Measurements from ENCODE around the gene FZD2.

GRCh38 chr17:44529864-44530263 is 27.4 kb upstream of the FZD2 start:
- TF ChIP-seq CTCF (IDR thresholded peaks at IDR 0.05) (no peak), ZFX (IDR thresholded peaks at IDR 0.05; ENCODE audit: borderline replicate concordance) (no peak)

Measured in 22Rv1 (cell line).